HepG2 (cell line): ENCODE data around the gene LILRB5. TPM values are rescaled to one million over a fixed set of nuclear protein-coding genes. Genes with fewer than 3 reads are reported as not detected.

Experiments used
- CENPX ChIP-seq: sonication (generic); formaldehyde crosslinking; IDR thresholded peaks from 2 replicates; pipeline ENCODE4 v1.9.0; 2021; ENCODE audit warnings: mild to moderate bottlenecking, missing genetic modification reagents, moderate library complexity
- CHCHD3 ChIP-seq: sonication (generic); formaldehyde crosslinking; IDR thresholded peaks from 2 replicates; pipeline ENCODE4 v1.8.0; 2022; ENCODE audit warnings: mild to moderate bottlenecking, missing genetic modification reagents, moderate library complexity
- CREM ChIP-seq, 2 experiments: sonication (generic) in 1 of 2; formaldehyde crosslinking in 1 of 2; IDR thresholded peaks; 2 replicates each; pipeline versions ENCODE4 v1.4.0 to v1.6.1; 2016 to 2020; ENCODE audit warnings: antibody characterized with exemption in 1 of 2, mild to moderate bottlenecking in 1 of 2, missing genetic modification reagents in 1 of 2
- DPF2 ChIP-seq: sonication (generic); formaldehyde crosslinking; IDR thresholded peaks from 2 replicates; pipeline ENCODE4 v1.4.0; 2020; ENCODE audit warnings: mild to moderate bottlenecking, low read depth, missing genetic modification reagents, borderline replicate concordance
- EED ChIP-seq: sonication (generic); formaldehyde crosslinking; IDR thresholded peaks from 2 replicates; pipeline ENCODE4 v1.5.0; 2020; ENCODE audit warnings: mild to moderate bottlenecking, missing genetic modification reagents
- ESRRA ChIP-seq: sonication (generic); formaldehyde crosslinking; IDR thresholded peaks from 2 replicates; pipeline ENCODE4 v1.5.1; 2020; ENCODE audit warnings: mild to moderate bottlenecking, low read depth, missing genetic modification reagents
- KLF6 ChIP-seq: IDR thresholded peaks from 2 replicates; pipeline ENCODE4 v1.8.0; 2016; ENCODE audit warnings: missing biosample characterization, missing genetic modification reagents
- KLF9 ChIP-seq: IDR thresholded peaks from 2 replicates; pipeline ENCODE4 v1.6.1; 2016; ENCODE audit warnings: low read depth
- MEIS2 ChIP-seq: sonication (generic); formaldehyde crosslinking; IDR thresholded peaks from 2 replicates; pipeline ENCODE4 v1.9.0; 2021; ENCODE audit warnings: mild to moderate bottlenecking, missing genetic modification reagents
- MXI1 ChIP-seq: IDR thresholded peaks from 3 replicates; pipeline ENCODE4 v1.6.1; 2012; ENCODE audit warnings: low read depth, low read length, inconsistent platforms, borderline replicate concordance
- MYC ChIP-seq: sonication (generic); formaldehyde crosslinking; IDR thresholded peaks from 2 replicates; pipeline ENCODE4 v1.9.0; 2021; ENCODE audit warnings: missing genetic modification reagents, borderline replicate concordance
- NR1H2 ChIP-seq: sonication (generic); formaldehyde crosslinking; IDR thresholded peaks from 2 replicates; pipeline ENCODE4 v1.8.1; 2022; ENCODE audit warnings: low read depth, missing genetic modification reagents, borderline replicate concordance
- PHF21A ChIP-seq: sonication (generic); formaldehyde crosslinking; IDR thresholded peaks from 2 replicates; pipeline ENCODE4 v1.5.0; 2020; ENCODE audit warnings: mild to moderate bottlenecking, missing genetic modification reagents
- PHF8 ChIP-seq: sonication (generic); formaldehyde crosslinking; IDR thresholded peaks from 2 replicates; pipeline ENCODE4 v1.5.0; 2020; ENCODE audit warnings: missing genetic modification reagents
- SMAD9 ChIP-seq: sonication (generic); formaldehyde crosslinking; IDR thresholded peaks from 2 replicates; pipeline ENCODE4 v1.5.1; 2020; ENCODE audit warnings: mild to moderate bottlenecking, missing genetic modification reagents
- SOX6 ChIP-seq, 2 experiments: fragments of 450-650 bp in 1 of 2; sonication (generic) in 1 of 2; formaldehyde crosslinking in 1 of 2; IDR thresholded peaks; 2 replicates each; pipeline versions ENCODE4 v1.4.0 to v1.6.1; 2017 to 2020; ENCODE audit warnings: antibody characterized with exemption in 1 of 2, mild to moderate bottlenecking in 1 of 2, missing genetic modification reagents in 1 of 2
- ZNF263 ChIP-seq: sonication (generic); formaldehyde crosslinking; IDR thresholded peaks from 2 replicates; pipeline ENCODE4 v1.4.0; 2020; ENCODE audit warnings: missing genetic modification reagents
- ZNF326 ChIP-seq: sonication (generic); formaldehyde crosslinking; IDR thresholded peaks from 2 replicates; pipeline ENCODE4 v1.4.0; 2020; ENCODE audit warnings: missing genetic modification reagents, borderline replicate concordance
- ZNF530 ChIP-seq: sonication (generic); formaldehyde crosslinking; IDR thresholded peaks from 2 replicates; pipeline ENCODE4 v1.5.0; 2020; ENCODE audit warnings: low read depth, mild to moderate bottlenecking, missing genetic modification reagents
- ZNF672 ChIP-seq: sonication (generic); formaldehyde crosslinking; IDR thresholded peaks from 2 replicates; pipeline ENCODE4 v1.8.1; 2022; ENCODE audit warnings: missing genetic modification reagents
- ZNF782 ChIP-seq: sonication (generic); formaldehyde crosslinking; IDR thresholded peaks from 2 replicates; pipeline ENCODE4 v1.4.0; 2020; ENCODE audit warnings: missing genetic modification reagents, mild to moderate bottlenecking, borderline replicate concordance
- ZNF790 ChIP-seq: sonication (generic); formaldehyde crosslinking; IDR thresholded peaks from 2 replicates; pipeline ENCODE4 v1.8.0; 2022; ENCODE audit warnings: missing genetic modification reagents, mild to moderate bottlenecking, borderline replicate concordance
- polyA plus RNA-seq, 8 experiments: library from polyadenylated mRNA; depleted of rRNA in 3 of 8; stranded (reverse) in 7 of 8; unstranded in 1 of 8; fragments of >200 nt; fragmentation: Illumina TruSeq in 4 of 8; extraction: Trizol in 4 of 8; gene quantifications; 2 replicates each; pipeline versions ENCODE4 v1.2.1 to v1.2.3, GENCODE V29; 2011 to 2016; ENCODE audit warnings: low read depth in 4 of 8, missing spikeins in 1 of 8, mixed read lengths in 1 of 8; ENCODE audit not compliant: insufficient read depth in 1 of 8
- total RNA-seq, 5 experiments: library from RNA; depleted of rRNA; stranded (reverse); fragments of >200 nt; fragmentation: Illumina TruSeq; extraction: Trizol; gene quantifications; 2 replicates each; pipeline ENCODE4 v1.2.3, GENCODE V29; 2016; ENCODE audit warnings: low read depth in 1 of 5
- TF ChIP-seq, protein P1 (sequence below): sonication (generic); formaldehyde crosslinking; IDR thresholded peaks from 2 replicates; pipeline ENCODE4 v1.4.0; 2020; ENCODE audit warnings: missing genetic modification reagents, mild to moderate bottlenecking, borderline replicate concordance
- TF ChIP-seq, protein P2 (sequence below): sonication (generic); formaldehyde crosslinking; conservative IDR thresholded peaks from 2 replicates; pipeline ENCODE4 v1.4.0; 2020; ENCODE audit warnings: missing genetic modification reagents

The LILRB5 gene
- total and polyA plus RNA-seq, 2 of the 13 experiments (the other 11 are each of a cell fraction or from before 2014, with no cell fraction given) = not detected

DNA sequence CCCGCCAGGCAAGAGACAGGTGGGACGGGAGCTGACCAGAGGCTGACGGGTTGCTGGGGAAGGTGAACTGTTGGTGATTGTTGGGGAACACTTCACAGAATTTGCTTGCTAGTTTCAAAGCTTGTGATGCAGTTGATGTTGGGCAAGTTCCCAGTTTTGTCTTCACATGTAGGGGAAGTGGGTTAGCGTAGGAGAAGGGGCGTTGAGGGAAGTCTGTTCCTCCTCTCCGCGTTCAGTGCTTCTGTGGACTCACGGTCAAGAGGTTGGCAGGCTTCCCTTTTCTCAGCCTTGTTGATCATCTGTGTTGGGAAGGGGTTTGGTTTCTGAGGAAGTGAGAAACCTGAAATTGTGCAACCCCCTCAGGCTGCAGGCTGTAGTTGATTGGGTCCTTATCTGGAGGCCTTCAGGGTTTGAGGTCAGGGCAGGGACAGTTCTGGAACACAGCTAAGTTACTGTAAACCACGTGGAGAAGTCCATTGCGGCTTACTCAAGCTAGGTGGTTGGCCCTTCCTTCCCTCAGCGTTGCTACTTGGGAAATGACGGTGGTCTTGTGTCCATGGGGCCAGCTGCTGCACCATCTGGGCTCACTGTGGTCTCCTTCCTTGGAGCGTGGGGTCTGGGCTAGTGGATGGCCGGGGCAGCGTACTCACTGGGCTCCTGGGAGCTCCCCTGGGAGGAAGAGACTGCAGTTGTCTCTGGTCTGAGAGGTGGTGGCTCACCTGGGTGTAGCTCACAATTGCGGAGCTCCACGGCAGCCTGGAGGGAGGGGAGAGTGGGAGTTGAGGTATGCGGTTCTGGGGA is 48.9 kb downstream of the LILRB5 start (continued):
- TF ChIP-seq ESRRA (no peak), PHF8 (CRISPR knock-in tag) (peak; percentile 19; the same call in 1 of the 2 replicates), SOX6 (IDR thresholded peaks at IDR 0.05) (no peak), SOX6 (CRISPR knock-in tag; IDR thresholded peaks at IDR 0.05) (no peak), ZNF530 (CRISPR knock-in tag) (no peak), MEIS2 (CRISPR knock-in tag) (no peak), CREM (IDR thresholded peaks at IDR 0.05) (0 out of 2 replicates have a peak, but pooled peaks have one; percentile 9), CREM (CRISPR knock-in tag; IDR thresholded peaks at IDR 0.05) (no peak), PHF21A (CRISPR knock-in tag) (no peak), CHCHD3 (CRISPR knock-in tag) (0 out of 2 replicates have a peak, but pooled peaks have one; percentile 38), KLF6 (CRISPR knock-in tag) (no peak), ZNF782 (CRISPR knock-in tag) (no peak), KLF9 (CRISPR knock-in tag) (no peak), MYC (CRISPR knock-in tag) (peak; percentile 47; the same call in 1 of the 2 replicates), CENPX (CRISPR knock-in tag) (no peak), ZNF790 (no peak), MXI1 (0 out of 3 replicates have a peak, but pooled peaks have one; percentile 9), SMAD9 (CRISPR knock-in tag) (no peak), EED (0 out of 2 replicates have a peak, but pooled peaks have one; percentile 22), ZNF263 (no peak), ZNF672 (no peak), NR1H2 (CRISPR knock-in tag) (no peak), DPF2 (CRISPR knock-in tag) (no peak), ZNF326 (CRISPR knock-in tag) (no peak)
- TF ChIP-seq, protein P1, sequence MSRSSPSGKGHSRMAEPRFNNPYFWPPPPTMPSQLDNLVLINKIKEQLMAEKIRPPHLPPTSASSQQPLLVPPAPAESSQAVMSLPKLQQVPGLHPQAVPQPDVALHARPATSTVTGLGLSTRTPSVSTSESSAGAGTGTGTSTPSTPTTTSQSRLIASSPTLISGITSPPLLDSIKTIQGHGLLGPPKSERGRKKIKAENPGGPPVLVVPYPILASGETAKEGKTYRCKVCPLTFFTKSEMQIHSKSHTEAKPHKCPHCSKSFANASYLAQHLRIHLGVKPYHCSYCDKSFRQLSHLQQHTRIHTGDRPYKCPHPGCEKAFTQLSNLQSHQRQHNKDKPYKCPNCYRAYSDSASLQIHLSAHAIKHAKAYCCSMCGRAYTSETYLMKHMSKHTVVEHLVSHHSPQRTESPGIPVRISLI = no peak
- TF ChIP-seq, protein P2, sequence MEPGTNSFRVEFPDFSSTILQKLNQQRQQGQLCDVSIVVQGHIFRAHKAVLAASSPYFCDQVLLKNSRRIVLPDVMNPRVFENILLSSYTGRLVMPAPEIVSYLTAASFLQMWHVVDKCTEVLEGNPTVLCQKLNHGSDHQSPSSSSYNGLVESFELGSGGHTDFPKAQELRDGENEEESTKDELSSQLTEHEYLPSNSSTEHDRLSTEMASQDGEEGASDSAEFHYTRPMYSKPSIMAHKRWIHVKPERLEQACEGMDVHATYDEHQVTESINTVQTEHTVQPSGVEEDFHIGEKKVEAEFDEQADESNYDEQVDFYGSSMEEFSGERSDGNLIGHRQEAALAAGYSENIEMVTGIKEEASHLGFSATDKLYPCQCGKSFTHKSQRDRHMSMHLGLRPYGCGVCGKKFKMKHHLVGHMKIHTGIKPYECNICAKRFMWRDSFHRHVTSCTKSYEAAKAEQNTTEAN = no peak
